LoVo (cell line): Measurements from ENCODE around the gene DDX39B.

ENCODE experiments used
- DNase-seq: peaks from one replicate; pipeline ENCODE4 v3.0.0-alpha.2; 2016; ENCODE audit warnings: low spot score

The DDX39B gene

DNA sequence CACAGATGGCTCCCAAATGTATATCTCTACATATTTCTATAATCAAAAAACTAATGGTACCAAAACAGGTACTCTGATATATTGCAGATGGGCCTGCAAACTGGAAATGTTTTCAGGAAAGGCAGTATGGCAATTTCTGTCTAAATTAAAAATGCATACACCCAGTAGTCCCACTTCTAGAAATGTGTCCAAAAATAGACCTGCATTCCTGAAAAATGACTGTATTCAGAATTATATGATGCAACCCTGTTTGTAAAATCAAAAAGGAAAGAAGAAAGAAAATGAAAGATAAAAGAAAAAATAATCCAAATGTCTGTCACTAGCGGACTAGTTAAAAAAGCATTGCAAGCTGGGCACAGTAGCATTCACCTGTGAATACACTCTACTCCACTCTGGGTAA, 56.7 kb downstream of the DDX39B start:
- no peak for DNase-seq

- no peak for DNase-seq
Observed at GRCh38 chr6:31483392-31483791, 58.4 kb downstream of the DDX39B start.

- no peak for DNase-seq
Observed at GRCh38 chr6:31480574-31480973, 61.2 kb downstream of the DDX39B start.
